OCI-LY7 (cell line): ENCODE measurements around the gene BCL7A.

ENCODE experiments used
- EZH2phosphoT487 ChIP-seq: fragments of 200-600 bp; sonication (generic); IDR thresholded peaks from 2 replicates; pipeline ENCODE4 v1.6.1; 2018; ENCODE audit warnings: low read depth, borderline replicate concordance, mild to moderate bottlenecking, mixed run types, antibody characterized with exemption, low read length, moderate library complexity, mixed read lengths
- TF ChIP-seq, protein P1 (sequence below): fragments of 200-600 bp; sonication (generic); conservative IDR thresholded peaks from 2 replicates; pipeline ENCODE4 v1.5.1; 2014; ENCODE audit warnings: mild to moderate bottlenecking, antibody characterized with exemption, low read length, moderate library complexity, mixed read lengths

DNA sequence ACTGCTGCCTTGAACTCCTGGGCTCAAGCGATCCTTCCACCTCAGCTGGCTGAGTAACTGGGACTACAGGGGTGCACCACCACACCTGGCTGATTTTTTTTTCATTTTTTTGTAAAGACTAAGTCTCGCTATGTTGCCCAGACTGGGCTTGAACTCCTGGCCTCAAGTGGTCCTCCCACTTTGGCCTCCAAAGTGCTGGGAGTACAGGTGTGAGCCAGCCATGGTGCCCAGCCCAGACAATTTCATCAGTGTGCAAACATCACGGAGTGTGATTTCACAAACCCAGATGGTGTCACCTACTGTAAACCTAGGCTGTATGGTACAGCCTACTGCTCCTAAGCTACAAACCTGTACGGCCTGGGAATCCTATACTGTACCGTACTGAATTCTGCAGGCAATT is 6.9 kb upstream of the BCL7A start:
- TF ChIP-seq, protein P1, sequence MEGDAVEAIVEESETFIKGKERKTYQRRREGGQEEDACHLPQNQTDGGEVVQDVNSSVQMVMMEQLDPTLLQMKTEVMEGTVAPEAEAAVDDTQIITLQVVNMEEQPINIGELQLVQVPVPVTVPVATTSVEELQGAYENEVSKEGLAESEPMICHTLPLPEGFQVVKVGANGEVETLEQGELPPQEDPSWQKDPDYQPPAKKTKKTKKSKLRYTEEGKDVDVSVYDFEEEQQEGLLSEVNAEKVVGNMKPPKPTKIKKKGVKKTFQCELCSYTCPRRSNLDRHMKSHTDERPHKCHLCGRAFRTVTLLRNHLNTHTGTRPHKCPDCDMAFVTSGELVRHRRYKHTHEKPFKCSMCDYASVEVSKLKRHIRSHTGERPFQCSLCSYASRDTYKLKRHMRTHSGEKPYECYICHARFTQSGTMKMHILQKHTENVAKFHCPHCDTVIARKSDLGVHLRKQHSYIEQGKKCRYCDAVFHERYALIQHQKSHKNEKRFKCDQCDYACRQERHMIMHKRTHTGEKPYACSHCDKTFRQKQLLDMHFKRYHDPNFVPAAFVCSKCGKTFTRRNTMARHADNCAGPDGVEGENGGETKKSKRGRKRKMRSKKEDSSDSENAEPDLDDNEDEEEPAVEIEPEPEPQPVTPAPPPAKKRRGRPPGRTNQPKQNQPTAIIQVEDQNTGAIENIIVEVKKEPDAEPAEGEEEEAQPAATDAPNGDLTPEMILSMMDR: no peak
- TF ChIP-seq EZH2phosphoT487: no peak
